Activated CD4-positive, alpha-beta T cell treated with anti-CD3 and anti-CD28 coated beads, Interleukin-2, amount 50 U/mL, for 16 hours (primary cell): ENCODE results near the gene RANBP1.

ENCODE experiments used
- DNase-seq: peaks from one replicate; pipeline ENCODE4 v3.0.0-alpha.2; 2020

The RANBP1 gene

DNA sequence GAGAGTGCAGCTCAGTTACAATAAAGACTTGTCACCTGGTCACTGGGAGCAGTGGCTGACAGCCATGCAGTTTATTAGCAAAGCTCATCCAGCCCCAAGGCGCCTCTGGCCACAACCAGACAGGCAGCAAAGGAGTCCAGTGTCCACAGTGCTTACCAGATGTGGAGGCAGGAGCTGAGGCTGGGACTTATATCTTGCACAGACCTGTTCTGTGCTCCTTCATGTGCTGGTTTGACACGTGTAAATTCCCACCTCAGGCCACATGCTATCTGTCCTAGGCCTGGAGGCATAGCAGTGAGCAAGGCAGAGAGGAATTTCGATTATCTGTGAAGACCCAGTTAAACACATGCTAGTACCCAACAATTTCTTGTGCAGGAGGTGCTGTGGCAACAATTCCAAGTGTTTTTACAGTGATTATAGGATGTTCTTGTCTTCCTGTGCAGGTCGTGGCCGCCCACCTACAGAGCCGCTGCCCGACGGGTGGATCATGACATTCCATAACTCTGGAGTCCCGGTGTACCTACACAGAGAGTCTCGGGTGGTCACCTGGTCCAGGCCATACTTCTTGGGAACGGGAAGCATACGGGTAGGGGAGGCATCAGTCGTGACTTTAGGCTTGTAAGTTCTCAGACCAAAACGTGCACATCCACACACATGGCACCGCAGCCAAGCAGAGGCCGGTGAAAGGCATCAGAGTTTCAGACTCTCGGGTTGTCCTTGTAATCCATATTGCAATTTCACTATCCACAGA is 26.5 kb upstream of the RANBP1 start:
- no peak for DNase-seq

DNA sequence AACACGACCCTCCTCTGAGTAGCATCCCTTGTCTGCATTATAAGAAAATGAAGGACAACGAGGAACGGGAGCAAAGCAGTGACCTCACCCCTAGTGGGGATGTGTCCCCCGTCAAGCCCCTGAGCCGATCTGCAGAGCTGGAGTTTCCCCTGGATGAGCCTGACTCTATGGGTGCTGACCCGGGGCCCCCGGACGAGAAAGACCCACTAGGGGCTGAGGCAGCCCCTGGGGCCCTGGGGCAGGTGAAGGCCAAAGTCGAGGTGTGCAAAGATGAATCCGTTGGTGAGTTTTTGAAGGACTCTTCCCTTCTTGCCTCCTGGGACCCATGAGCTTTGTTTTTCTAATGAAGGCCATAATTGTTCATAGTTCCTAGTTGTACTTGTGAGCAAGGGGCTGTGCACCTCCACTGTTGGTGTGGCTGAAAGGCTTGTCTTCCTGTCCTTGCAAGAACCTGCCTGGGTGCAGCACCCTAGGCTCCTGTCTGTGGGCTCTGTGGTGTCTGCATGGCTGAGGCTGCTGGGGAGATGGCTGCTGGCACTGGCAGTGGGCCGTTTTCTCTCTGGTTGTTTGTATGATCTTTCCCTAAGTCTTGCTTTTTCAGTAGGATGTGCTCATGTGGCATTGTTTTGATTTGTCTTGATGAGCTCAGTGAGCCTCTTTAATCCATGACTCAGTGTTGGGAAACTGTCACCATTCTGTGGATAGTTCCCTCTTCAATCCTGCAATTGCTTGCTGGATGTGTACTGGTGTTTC is 25.8 kb upstream of the RANBP1 start:
- no peak for DNase-seq

DNA sequence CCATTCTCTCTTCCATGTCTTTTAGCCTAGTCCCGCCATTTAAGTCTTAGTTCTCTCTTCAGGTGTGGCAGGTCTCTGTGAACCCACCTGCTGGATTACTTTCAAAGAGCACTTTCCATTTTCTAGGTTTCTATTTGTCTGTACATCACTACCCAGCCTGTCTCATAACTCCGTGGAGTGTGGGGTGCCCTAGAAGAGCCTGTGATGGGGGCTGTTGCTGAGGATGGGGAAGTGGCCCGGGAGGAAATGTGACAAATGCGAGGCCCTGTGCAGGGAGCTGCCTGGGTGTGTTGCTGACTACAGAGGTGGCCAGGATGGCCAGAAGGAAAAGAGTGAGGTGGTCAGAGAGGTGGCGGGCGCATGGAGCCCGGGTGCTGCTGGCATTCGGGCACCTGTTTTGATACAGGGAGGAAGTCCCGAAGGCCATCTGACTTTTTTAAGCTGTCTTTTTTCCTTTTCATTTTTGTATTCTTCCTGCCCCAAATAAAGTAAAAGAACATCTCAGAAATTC is 25.1 kb upstream of the RANBP1 start:
- no peak for DNase-seq

DNA sequence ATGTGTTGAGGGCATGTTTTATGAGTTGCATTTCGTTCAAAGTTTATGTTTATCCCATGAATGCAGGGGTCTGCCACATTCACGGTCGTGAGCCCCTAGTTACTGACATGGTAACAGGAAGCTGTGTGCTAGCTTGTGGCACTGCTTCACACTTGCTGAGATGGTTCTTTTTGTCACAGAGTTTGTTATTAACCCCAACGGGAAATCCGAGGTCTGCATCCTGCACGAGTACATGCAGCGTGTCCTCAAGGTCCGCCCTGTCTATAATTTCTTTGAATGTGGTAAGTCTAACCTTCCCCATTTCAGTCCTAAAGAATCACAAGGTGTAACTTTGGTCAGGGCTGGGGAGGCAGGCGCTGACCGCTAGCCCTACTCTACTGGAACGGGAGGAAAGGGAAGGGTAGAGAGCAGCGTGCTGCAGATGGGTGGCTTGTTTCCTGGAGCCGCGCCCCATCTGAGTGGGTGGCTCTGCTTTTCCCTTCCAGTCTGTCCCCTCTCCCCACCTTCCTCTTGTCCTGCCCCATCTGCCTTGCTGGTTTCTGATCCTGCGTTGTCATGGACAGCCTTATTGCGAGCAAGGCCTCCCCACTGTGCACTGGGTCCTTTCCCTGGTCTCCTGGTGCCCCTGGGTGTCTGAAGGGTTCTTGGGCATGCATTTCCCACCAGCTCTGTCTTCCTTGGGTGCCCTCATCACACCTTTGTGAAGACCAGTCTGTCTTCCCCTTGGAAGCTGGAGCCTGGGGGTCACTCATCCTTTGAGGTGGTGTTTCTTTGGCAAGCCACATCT is 24.0 kb upstream of the RANBP1 start:
- no peak for DNase-seq

DNA sequence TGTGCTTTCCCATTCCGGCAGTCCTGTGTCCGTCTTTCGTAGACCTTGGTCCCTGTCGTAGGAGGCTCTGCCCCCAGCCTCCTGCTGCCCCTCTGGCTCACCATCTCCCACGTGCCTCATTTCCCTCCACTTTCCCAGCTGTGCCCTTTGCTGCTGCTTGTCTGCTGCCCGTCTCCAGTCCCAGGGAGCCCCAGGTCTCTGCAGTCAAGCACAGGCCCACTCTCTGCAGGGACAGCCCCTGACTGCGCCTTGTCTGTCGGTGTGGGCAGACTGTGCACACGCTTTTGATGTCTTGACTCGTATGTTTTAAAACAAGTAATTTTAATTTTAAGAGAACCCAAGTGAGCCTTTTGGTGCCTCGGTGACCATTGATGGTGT is 23.4 kb upstream of the RANBP1 start:
- DNase-seq: no peak

DNA sequence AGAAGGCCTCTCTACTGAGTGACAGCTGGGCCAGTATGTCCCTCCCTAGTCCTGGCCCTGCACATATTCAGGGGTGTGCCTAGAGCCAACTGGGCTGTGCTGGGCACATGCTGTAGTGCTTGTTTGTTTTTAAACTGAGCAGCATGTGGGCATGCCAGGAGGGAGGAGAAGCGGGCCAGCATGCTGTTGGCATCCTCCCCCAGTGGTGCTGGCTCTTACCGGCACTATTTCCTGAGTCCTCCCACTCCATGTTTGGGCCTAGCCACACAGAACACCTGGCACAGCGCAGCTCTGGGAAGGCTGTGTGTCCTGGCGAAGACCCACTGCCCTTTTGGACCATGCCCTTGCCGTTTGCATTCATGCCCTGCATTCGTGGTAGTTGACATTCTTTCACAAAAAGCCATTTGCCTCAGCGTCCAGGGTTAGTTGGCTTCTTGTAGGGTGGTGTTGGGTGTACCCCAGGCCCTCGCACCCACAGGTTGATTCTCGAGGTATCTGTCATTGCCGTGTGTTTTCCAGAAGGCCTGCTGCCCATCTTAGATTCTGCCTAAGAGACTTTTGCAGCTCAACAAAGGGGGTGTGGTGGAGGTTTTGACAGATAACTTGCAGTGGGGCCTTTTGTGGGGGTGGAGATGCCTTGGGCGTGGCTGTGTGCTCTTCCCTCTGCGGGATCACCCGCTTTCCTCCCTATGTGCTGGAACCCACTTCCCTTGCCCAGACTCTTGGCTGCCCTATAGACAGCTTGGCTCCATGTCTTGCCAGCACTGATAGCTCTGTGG is 22.3 kb upstream of the RANBP1 start:
- DNase-seq: no peak

DNA sequence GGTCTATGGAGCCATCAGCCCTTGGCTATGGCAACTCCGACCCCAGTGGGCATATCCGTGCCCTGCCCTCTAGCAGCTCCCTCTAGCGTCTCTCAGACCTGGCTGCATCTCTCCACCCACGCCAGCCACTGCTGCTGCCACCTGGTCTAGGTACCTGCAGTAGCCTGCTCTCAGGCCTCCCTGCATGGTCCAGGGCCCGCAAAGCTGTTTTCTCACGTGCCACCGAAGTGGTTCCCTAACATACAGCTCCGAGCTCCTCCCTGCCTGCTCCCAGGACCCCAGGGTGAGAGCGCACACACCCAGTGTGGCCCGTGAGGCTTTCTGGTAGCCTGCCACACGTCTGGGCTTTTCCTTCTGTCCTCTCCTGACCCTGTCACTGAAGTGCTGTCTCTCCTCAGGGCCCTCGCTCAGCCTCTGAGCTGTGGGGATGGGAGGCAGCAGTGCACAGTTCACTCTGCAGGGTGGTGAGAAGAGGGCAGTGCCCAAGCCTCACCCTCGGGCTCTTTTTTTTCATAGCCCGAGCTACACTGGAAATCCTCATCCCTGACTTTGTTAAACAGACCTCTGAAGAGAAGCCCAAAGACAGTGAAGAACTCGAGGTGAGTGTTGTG is 21.6 kb upstream of the RANBP1 start:
- no peak for DNase-seq

DNA sequence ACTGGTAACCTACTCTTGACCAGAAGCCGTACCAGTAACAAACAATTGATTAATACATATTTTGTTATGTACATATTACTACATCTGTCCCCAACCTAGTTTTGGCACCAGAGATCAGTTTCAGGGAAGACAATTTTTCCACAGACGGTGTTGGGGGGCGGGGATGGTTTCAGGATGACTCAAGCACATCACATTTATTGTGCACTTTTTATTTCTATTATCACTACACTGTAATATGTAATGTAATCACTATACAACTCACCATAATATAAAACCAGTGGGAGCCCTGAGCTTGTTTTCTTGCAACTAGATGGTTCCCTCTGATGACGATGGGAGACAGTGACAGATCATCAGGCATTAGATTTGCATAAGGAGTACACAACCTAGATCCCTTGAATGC is 20.4 kb upstream of the RANBP1 start:
- DNase-seq: no peak

DNA sequence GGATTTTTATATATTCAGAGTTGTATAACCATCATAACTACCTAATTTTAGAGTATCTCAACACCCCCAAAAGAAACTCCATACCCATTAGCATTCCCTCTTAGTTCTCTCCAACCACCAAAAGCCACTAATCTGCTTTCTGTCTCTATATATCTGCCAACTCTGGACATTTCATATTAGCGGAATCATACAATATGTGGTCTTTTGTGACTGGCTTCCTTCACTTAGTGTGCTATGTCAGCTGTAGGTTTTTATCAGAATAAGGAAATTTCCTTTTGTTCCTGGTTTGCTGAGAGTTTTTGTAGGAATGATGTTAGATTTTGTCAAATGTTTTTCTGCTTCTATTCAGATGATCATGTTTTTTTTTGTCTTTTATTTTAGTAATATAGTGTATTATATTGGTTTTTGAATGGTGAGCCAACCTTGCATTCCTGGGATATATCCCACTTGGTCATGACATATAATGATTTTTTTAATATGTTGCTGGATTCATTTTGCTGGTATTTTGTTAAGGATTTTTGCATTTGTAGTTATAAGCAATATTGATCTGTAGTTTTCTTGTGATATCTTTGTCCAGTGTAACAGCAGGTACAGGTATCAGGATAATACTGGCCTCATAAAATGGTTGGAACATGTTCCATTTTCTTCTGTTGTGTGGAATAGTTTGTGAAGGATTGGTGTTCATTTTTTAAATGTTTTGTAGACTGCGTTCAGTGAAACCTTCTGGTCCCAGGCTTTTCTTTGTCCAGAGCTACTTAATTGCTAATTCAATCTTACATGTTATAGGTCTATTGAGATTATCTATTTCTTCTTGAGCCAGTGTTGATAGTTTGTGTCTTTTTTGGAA is 19.1 kb upstream of the RANBP1 start:
- no peak for DNase-seq

DNA sequence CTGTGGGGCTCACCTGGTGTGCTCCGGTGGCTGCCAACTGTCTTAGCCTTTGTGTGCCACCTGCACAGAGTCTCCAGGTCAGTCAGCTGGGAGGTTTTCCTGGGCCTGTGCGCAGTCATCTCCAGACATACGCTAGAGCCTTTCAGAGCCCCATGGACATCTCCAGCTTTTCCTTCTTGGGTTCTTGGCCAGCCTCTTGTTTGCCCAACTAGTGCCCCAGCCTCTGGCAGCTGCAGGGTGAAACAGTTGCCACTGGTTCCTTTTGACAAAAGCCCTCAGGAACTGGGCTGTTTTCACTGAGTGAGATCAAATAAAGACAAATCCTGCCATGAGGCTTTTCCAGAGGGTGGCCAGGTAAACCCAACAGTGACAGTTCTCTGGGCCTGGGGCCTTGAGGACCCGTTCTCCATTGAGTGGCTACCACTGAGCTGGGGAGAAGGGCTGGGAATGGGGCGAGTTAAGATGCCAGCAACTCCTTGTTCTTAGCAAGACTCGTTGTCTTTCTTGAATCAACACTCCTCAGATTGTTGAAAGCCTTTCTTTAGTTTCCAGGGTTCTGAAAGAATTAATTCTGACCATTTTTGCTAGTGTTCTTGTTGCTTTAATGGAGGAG is 16.7 kb upstream of the RANBP1 start:
- no peak for DNase-seq

DNA sequence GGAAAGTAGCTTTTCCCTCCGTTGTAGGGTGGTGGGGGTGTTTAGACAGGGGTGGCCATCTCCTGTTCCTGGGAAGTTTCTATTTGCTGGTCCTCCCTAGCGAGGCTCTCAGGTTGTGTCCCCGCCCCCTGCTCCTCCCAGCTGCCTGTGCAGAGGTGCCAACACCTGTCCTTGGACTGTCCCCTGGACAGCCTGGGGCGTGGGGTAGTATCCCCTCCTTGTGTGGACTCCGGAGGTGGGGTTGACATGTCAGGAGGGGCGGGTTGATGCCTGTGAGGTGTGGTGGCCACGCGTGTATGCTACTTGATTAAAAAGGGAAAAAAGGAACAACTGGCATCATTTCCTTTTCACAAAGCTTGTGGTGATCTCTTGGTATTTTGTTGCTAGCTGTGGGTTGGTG is 14.3 kb upstream of the RANBP1 start:
- DNase-seq: no peak

DNA sequence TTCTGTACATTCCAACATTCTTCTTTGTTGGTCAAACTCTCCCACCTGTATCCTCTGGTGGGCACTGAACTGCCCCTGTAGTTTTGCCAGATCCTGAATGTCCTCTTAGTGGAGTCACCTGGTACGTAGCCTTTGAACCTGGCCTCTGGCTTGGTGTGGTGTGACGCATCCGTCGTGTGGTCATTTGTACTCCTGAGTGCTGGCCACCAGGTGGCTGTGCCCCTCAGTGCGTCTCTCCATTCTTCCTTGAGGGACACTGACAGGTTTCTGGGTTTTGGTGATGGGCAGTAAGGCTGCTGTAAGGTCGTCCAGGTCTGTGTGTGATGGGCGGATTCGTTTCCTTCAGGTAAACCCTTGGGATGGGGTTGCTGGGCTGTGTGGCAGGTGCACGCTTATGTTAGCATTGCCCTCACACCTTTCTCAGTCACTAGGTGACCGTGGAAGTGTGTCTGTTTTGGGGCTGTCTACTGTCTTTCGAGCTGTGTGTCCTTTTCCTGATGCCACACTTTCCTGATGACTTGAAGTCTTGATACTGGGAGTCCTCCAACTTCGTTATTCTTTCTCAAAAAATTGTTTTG is 13.6 kb upstream of the RANBP1 start:
- DNase-seq: no peak

DNA sequence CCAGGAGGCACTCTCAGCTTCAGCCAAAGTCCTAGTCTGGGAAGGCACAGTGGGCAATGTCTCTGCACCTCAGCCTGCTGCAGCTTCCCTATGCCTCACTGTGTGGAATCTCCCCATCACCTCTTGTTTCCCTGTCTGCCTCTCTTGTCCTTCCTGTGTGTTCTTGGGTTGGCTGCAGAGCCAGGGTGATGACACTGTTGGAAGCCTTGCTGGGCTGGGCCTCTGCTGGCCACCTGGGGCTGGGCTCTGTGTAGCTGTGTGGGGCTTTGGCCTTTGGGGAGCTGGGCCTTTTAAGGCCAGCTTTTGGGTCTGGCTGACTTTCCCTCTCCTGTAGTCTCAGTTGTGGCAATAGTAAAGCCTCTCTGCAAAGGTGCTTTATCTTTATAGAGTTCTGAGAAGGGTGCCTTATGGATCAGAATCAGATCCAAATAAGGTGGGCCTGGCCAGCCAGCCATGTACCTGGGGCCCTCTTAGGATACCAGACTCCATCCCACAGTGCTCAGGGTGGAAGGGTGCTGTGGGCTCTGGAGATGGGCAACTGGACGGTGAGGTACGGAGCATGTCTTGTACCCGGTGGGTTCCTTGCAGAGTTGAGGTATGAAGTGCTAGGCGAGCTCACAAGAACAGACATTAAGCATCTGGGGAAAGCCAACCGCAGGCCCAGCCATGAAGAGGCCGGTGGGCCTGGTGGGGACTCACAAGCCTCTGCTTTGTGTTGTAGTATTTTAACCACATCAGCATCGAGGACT is 10.3 kb upstream of the RANBP1 start:
- DNase-seq: no peak

DNA sequence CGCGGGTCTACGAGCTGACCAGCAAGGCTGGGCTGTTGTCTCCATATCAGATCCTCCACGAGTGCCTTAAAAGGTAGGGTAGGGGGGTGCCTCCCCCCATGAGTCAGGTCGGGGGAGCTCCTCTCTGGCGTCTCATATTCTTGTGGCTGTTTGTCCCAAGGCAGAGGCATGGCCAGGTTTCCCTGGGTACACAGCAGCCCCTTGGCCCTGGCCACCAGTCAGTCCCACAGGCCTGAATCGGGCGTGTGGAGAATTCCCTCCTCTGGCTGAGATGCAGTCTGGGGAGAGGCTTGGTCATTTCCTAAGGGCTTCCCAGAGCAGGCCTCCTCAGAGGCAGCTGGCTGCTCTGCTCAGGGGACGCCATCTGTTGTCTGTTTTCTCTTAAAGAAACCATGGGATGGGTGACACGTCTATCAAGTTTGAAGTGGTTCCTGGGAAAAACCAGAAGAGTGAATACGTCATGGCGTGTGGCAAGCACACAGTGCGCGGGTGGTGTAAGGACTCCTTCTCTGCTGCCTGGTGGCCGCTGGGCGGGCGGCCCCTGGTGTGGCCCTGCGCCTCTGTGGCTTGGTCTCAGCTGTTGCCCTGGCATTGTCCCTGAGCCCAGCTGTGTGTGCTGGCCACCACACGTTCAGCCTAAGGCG is 9.6 kb upstream of the RANBP1 start:
- DNase-seq: no peak

DNA sequence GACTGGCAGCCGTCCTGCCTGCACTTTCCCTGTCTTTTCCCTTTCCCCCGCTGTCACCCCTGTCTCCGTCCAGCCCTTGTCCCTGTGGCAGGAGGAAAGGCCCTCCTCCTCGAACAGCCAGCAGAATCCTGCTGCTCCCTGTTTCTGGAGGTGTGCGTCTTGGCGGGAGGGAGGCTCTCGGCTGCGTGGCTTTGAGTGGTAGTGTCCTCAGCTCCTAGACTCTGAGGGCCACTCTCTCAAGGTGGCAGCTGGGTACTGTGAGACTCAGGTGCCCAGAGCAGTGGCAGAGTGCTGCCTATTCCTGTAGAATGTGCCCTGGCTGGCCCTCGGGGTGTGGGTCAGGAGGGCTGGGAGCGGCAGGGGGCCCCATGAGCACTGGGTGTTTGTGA is 9.1 kb upstream of the RANBP1 start:
- DNase-seq: no peak

DNA sequence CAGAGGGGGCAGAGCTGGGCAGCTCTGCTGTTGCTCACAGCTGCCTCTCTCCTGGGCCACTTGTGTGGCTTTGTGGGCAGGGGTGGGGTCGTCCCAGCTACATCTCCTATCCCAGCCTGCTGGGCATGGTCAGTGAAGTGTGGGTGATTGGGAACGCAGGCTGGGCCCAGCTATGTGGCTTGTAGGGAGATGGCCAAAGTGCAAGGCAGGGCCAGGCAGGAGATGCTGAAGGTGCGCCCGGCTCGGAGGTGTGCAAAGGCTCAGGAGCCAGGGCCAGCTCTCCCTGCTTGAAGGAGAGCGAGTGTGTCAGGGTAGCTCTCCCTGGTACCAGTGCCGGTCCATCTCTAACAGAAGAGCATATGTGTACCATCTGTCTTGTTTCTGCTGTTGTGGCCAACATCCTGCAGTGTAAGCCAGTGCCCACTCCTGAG is 8.4 kb upstream of the RANBP1 start:
- no peak for DNase-seq

DNA sequence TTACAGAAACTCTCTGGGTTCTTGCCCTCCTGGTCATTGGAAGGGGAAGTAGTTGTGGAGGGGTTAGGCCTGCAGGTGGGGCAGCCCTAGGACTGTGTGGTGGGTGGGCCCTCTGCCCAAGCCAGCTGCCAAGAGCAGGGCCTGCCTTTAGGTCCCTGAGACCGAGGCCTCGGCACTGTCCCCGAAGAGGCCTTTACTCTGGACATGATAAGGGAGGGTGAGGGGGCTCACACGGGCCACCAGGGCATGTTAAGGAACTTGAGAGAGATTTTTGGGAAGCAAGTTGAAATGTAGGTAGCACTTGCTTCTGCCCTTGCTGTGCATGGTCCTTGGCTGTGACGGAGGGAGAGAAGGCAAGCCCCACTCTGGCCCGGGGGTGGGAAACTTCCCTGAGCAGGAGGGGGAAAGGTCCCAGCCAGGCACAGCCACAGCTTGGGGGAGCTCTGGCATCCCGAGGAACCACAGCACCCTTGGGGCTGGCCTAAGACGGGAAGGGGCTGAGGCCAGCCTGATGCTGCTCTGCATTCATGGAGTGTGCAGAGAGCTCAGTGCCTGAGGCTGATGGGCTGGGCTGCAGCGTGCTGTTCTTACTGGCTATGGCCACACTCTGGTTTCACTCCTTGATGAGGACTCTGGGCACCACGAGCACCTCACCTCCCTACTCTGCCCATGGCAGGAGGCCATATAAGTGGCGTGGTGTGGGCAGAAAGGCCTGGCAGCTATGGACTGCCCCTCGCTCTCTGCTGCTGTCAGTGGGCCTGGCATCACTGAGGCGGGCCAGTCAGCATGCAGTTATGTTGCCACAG is 7.8 kb upstream of the RANBP1 start:
- DNase-seq: no peak

DNA sequence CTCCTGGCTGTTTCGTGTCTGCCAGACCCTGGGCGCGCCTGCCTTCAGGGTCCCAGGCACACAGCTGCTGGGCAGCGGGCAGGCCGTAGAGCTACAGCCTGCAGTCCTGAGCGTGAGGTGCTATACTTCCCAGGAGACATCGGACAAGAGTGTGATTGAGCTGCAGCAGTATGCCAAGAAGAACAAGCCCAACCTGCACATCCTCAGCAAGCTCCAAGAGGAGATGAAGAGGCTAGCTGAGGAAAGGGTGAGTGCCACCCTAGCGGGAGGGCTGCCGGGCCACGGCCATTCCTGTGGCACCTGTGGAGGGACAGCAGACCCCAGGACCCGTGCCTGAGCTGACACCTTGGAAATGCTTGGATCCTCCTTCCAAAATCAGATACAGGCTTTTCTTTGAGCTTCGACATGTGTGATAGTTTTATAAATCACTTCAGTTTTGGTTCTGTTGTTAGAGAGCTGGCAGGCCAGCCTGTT is 7.1 kb upstream of the RANBP1 start:
- no peak for DNase-seq
